Skeletal muscle tissue (tissue), 4 donors: ENCODE data around the gene VPS9D1. TPM values are rescaled to one million over a fixed set of nuclear protein-coding genes. Genes with fewer than 3 reads are reported as not detected.

Source experiments
- H3K27ac ChIP-seq: one replicate; pipeline ENCODE4 v1.7.0; 2013; ENCODE audit warnings: mild to moderate bottlenecking, low read depth, low read length, inconsistent platforms
- H3K27me3 ChIP-seq, 3 donors: one replicate each; pipeline ENCODE4 v1.7.0; 2013; ENCODE audit warnings: low read length in 3 of 3; ENCODE audit not compliant: control insufficient read depth in 3 of 3, insufficient read depth in 3 of 3
- H3K36me3 ChIP-seq, 3 donors: one replicate each; pipeline ENCODE4 v1.7.0; 2013; ENCODE audit warnings: low read length in 3 of 3; ENCODE audit not compliant: control insufficient read depth in 3 of 3, insufficient read depth in 3 of 3
- H3K4me1 ChIP-seq, 3 donors: one replicate each; pipeline ENCODE4 v1.7.0; 2013; ENCODE audit warnings: low read length in 3 of 3, mild to moderate bottlenecking in 3 of 3; ENCODE audit not compliant: control insufficient read depth in 3 of 3, insufficient read depth in 3 of 3
- H3K4me3 ChIP-seq, 3 donors: one replicate each; pipeline ENCODE4 v1.7.0; 2013; ENCODE audit warnings: low read length in 3 of 3
- H3K9ac ChIP-seq, 3 donors: one replicate each; pipeline ENCODE4 v1.7.0; 2013; ENCODE audit warnings: low read length in 3 of 3, mild to moderate bottlenecking in 3 of 3, moderate library complexity in 2 of 3, low read depth in 1 of 3
- H3K9me3 ChIP-seq, 3 donors: one replicate each; pipeline ENCODE4 v1.7.0; 2013; ENCODE audit warnings: low read length in 3 of 3; ENCODE audit not compliant: control insufficient read depth in 3 of 3
- total RNA-seq: library from RNA; depleted of rRNA; stranded (reverse); fragments of >200 nt; gene quantifications from one replicate; pipeline ENCODE4 v1.2.3, GENCODE V29; 2014
- donor health status: Osteomylitis.

The VPS9D1 gene
- total RNA-seq, 1 donor from 2014 or later = 3.1 TPM

GRCh38 chr16:89657442-89658220 lies 63.1 kb downstream of the VPS9D1 start, which contains the start of the genes CHMP1A and SPATA33:
CHMP1A (minus strand) TSS chr16:89657708; CDS start chr16:89657588, 120 bp downstream.
SPATA33 (plus strand) TSS chr16:89657836; CDS start chr16:89657912, 76 bp downstream.
- Histone ChIP-seq H3K9ac (peak within 1 kb of the TSS; percentile 90), H3K27me3 (no peaks in the 10 kb centered on the region), H3K4me1 (peaks cover 15 to 16% (median 15%) of the 10 kb centered on the region in 3 donors), H3K36me3 (peaks cover 3 to 14% (median 13%) of the 10 kb centered on the region in 3 donors), H3K9me3 (no peaks in the 10 kb centered on the region), H3K4me3 (peak within 1 kb of the TSS; percentile 88 to 95 (median 92)), H3K27ac (peak within 1 kb of the TSS; percentile 73)

Other genes starting within 250 kb of the VPS9D1 start
- gene ANKRD11, start 230.3 kb downstream of the VPS9D1 start, total RNA-seq = 21.4 TPM
- gene SPG7, start 212.5 kb downstream of the VPS9D1 start, total RNA-seq = 83.0 TPM
- 2,337 TPM for gene RPL13, start 160.2 kb downstream of the VPS9D1 start, total RNA-seq
- gene CPNE7, start 145.1 kb downstream of the VPS9D1 start, total RNA-seq = not detected
- not detected for gene DPEP1, start 107.3 kb downstream of the VPS9D1 start, total RNA-seq
- 40.2 TPM for gene CHMP1A, start 63.2 kb downstream of the VPS9D1 start, total RNA-seq
- 2.1 TPM for gene SPATA33, start 63.1 kb downstream of the VPS9D1 start, total RNA-seq
- 17.7 TPM for gene CDK10, start 34.2 kb downstream of the VPS9D1 start, total RNA-seq
- gene SPATA2L, start 19.2 kb downstream of the VPS9D1 start, total RNA-seq = 6.8 TPM
- gene ZNF276, start 639 bp upstream of the VPS9D1 start, total RNA-seq = 15.1 TPM
- 9.9 TPM for gene FANCA, start 95.7 kb upstream of the VPS9D1 start, total RNA-seq
- 2.1 TPM for gene SPIRE2, start 107.6 kb upstream of the VPS9D1 start, total RNA-seq
- gene TCF25, start 152.7 kb upstream of the VPS9D1 start, total RNA-seq = 121 TPM
- gene MC1R, start 198.0 kb upstream of the VPS9D1 start, total RNA-seq = 0.52 TPM
- gene TUBB3, start 202.4 kb upstream of the VPS9D1 start, total RNA-seq = 18.3 TPM
- 22.4 TPM for gene DEF8, start 227.9 kb upstream of the VPS9D1 start, total RNA-seq